GM21447 (cell line): ENCODE results near the gene C5AR2.
A peak's percentile ranks its signal among the peaks of the same experiment; 100 is the strongest.
"Not testable (repeated sequence)": the region's sequence is repeated elsewhere in the genome, so short reads cannot be mapped to it uniquely, and the experiment has no call there.

ENCODE experiments used
- ATAC-seq: cut with Tn5 transposase; IDR thresholded peaks from one replicate; pipeline ENCODE4 v1.9.1; 2021; ENCODE audit not compliant: unreplicated experiment

The C5AR2 gene

DNA sequence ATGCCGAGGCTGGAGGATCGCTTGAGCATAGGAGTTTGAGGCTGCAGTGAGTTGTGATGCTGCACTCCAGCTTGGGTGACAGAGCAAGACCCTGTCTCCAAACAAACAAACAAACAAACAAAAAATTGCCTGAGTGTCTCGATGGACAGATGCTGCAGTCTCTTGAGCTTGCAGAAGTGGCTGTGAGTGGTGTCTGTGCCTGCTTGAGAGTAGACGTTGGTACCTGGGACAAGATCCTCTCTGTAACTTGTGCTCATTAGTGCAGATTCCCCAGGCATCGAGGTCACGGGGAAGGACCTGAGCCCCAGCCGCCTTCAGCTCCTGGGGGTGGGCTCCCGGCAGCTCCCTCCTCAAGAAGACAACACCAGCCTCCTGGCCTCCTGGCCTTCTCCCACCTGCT lies 8.6 kb upstream of the C5AR2 start:
- ATAC-seq = no peak

DNA sequence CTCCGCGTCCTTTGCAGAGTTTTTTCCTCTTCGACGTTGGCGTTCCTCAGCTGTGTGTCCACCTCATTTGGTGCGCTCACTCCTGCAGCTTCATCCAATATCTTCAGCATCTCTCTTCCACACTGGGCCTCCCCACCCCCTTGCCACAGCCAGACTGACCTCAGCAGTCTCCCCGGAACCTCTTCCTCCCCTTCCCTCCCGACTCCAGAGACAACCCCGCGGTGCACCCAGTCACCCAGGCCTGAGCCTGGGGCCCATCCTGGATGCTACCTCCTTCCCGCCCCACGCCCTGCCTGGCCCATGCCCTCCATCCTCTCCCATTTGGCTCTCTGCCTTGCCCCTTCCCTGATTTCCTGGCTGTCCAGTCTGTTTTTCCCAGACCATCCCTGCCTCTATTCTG lies 8.1 kb upstream of the C5AR2 start:
- ATAC-seq = no peak

DNA sequence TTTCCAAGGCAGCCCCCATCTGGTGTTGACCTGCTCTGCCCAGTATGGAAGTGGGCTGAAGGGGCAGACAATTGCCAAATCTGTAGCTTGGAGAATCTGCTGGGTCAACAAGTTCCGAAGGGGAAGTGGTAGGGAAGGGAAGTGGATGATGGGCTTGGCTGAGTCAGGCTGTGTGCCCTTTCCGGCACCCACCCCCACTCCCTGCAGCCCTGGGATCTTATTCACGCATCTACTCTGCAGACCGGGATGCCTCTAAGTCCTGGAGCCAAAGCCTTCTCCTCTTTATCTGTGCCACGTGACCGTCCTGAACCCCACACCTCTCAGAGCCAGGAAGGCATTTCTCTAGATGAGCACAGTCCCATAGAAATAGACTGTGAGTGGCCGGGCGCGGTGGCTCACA lies 7.5 kb upstream of the C5AR2 start:
- no peak for ATAC-seq

DNA sequence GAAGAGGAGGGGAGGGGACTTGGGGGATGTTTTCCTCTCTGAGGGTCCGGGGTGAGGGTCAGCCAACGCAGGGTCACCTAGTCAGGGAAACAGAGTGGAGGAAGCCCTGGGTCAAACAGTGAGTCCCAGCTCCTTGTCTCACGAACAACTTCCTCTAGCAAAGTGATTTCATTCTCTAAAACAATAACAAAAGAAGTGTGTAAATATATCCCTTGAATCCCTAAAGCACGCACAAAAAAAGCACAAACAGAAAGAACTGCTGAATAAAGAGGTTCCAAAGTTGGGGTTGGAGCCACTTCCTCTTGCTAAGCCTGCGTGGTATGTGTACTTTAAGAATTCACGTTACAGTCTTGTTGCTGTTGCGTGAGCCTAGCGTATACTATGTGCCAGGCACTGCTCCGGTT lies 1.5 kb upstream of the C5AR2 start:
- ATAC-seq = no peak

DNA sequence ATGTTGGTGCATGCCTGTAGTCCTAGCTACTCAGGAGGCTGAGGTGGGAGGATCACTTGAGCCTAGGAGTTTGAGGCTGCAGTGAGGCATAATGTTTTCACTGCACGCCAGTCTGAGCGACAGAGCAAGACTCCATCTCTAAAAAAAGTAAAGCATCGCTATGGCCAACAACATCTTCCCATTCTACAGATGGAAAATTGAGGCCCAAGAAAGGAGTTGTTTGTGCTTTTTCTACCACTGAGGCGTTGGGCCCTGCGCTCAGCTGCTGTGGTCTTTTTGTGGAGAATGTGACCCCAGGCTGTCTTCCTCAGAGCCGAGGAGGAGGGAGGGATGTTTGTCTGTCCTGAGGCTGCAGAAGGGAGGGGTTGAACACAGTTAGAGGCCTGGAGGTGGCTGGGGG lies 485 bp upstream of the C5AR2 start:
- no peak for ATAC-seq

DNA sequence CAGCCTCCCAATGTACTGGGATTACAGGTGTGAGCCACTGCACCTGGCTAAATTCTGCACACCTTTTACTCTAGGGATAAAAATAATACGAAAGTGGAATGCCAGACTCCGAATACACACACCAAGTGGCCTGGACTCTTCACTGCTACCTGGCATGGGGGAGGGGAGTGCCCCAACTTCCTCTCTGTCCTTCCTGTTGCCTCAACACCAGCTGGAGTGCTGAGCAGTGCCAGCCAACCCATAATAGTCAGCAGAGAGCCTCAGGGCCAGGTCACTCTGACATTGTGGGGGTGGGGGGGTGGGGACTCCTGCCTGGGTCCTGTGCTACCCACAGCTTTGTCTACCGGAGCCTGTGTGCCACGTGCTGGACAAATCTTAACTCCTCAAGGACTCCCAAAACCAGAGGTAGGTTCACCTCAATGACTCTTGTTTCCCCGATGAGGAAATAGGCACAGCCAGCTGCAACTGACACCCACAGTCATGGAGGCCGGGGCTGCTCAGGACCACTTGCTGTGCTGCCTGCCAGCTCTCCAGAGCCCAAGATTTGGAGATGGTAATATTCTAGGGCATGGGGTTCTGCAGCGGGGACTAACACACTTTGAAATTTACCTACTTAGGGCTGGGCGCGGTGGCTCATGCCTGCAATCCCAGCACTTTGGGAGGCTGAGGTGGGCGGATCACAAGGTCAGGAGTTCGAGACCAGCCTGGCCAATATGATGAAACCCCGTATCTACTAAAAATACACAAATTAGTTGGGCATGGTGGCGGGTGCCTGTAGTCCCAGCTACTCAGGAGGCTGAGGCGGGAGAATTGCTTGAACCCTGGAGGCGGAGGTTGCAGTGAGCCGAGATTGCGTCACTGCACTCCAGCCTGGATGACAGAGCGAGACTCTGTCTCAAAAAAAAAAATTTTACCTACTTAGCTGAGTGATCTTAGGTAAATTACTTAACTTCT lies 5.1 kb downstream of the C5AR2 start:
- ATAC-seq = not testable (repeated sequence)

DNA sequence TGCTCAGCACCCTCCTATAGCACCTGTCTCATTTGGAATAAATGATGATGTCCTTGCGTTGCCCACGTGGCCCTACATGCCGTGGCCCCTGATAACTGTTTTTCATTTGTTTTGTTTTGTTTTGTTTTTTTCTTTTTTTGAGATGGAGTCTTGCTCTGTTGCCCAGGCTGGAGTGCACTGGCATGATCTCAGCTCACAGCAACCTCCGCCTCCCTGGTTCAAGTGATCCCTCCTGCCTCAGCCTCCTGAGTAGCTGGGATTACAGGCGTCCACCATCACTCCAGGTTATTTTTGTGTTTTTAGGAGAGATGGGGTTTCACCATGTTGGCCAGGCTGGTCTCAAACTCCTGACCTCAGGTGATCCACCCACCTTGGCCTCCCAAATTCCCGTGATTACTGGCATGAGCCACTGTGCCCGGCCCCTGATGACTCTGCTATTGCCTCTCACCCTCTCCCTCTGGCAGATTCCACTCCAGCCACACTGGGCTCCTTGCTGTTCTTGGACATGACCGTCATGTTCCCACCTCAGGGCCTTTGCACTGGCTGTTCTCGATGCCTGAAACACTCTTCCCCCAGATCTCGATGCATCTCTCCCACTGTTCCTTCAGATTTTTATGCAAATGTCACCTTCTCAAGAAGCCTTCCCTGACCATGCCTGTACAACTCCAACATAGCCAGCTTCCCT lies 7.4 kb downstream of the C5AR2 start:
- ATAC-seq = no peak

DNA sequence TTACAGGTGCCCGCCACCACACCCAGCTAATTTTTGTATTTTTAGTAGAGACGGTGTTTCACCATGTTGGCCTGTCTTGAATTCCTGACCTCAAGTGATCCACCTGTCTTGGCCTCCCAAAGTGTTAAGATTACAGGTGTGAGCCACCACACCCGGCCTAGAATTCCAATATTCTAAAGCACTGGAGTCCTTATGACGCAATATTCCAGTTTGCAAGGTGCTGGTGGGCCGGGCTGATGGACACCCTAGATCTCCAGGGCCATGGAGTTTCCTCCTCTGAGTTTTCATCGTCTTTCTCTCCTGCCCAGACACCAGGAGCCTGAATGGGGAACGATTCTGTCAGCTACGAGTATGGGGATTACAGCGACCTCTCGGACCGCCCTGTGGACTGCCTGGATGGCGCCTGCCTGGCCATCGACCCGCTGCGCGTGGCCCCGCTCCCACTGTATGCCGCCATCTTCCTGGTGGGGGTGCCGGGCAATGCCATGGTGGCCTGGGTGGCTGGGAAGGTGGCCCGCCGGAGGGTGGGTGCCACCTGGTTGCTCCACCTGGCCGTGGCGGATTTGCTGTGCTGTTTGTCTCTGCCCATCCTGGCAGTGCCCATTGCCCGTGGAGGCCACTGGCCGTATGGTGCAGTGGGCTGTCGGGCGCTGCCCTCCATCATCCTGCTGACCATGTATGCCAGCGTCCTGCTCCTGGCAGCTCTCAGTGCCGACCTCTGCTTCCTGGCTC lies 8.7 kb downstream of the C5AR2 start:
- no peak for ATAC-seq

DNA sequence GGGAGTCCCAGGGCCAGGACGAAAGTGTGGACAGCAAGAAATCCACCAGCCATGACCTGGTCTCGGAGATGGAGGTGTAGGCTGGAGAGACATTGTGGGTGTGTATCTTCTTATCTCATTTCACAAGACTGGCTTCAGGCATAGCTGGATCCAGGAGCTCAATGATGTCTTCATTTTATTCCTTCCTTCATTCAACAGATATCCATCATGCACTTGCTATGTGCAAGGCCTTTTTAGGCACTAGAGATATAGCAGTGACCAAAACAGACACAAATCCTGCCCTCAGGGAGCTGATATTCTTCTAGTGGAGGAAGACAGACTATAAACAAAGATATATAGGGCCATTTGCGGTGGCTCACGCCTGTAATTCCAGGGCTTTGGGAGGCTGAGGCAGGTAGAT lies 9.8 kb downstream of the C5AR2 start:
- no peak for ATAC-seq

DNA sequence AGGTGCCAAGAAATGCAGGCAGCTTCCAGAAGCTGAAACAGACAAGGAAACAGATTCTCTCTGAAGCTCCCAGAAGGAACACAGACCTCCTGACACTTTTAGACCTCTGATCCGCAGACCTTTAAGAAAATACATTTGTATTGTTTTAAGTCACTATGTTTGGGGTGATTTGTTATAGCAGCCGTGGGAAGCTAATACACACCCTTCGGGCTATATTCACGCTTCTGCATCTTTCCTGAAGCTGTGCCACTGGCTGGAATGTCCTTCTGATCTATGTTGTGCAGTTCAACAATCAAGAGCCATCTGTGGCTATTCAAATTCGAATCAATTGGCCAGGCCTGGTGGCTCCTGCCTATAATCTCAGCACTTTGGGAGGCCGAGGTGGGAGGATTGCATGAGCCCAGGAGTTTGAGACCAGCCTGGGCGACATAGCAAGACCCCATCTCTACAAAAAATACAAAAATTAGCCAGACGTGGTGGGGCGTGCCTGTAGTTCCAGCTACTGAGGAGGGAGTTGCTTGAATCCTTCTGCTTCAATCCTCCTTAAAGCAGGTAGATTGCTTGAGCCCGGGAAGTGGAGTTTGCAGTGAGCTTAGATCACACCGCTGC lies 11.3 kb downstream of the C5AR2 start:
- no peak for ATAC-seq

DNA sequence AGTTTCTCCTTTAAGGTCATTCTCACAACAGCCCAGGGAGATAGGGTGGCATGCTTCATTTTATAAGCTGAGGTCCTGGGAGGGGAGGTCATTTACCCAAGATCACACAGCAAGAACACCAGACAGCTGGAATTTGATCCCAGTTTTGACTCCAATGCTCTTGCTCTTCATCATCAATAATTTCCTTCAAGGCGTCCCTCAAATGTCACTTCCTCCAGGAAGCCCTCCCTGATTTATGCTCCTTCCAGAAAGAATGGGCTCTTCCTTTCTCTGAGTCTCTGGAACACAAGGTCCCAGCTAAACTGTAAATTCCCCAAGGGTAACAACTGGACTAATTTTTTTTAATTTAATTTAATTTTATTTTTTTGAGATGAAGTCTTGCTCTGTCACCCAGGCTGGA lies 12.4 kb downstream of the C5AR2 start:
- no peak for ATAC-seq

DNA sequence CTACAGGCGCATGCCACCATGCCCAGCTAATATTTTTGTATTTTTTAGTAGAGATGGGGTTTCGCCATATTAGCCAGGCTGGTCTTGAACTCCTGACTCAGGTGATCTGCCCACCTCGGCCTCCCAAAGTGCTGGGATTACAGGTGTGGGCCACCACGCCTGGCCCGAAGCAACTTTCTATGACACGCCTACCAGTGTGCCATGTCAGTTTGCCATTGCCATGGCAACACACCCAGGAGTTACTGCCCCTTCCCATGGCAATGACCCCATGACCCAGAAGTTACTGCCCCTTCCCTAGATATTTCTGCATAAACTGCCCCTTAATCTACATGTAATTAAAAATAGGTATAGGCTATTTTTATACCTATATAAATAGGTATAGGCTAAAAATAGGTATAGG lies 14.0 kb downstream of the C5AR2 start:
- not testable (repeated sequence) for ATAC-seq

DNA sequence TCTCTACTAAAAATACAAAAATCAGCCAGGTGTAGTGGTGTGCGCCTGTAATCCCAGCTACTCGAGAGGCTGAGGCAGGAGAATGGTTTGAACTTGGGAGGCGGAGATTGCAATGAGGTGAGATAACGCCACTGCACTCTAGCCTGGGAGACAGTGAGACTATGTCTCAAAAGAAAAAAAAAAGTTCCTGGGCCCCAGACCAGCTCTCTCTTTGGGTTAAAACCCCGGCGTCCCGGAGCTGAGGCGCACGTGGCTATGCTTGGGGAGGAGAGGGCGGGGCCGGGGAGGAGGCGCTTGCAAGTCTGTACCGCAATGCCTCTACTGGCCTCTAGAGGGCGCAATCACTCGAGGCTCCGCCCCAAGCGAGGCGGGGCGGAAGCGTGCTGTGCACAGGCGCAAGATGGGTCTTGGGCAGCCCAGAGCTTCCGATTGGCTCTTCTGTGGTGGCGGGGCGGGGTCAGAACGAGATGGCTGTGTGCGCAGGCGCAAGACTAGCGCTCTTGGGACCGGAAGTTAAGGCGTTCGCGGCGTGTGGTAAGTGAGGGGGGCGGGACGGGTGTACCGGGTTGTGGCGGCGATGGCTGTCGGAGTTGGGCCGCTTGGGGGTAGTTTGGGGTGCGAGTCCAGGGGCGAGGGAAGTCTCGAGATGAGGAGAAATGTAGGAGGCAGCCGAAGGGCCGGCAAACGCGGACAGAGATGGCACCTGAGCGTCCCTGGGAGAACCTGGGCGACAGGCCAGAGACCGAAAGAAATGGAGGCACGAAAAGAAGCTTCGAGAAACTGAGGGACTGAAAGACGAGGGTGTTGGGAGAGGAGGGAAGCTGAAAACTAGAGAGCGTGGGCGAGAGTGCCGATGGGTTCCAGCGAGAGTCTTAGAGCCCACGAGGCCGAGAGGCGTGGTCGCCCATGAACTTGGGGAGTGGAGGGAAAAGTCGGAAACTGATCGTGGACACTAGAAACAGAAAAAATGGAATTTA lies 17.1 kb downstream of the C5AR2 start, which contains the start of gene DHX34:
DHX34 (plus strand) TSS at position 497 of the 977 bp plus-strand sequence. CDS start 3,716 bp downstream, outside the sequence.
- ATAC-seq = peak; percentile 96

DNA sequence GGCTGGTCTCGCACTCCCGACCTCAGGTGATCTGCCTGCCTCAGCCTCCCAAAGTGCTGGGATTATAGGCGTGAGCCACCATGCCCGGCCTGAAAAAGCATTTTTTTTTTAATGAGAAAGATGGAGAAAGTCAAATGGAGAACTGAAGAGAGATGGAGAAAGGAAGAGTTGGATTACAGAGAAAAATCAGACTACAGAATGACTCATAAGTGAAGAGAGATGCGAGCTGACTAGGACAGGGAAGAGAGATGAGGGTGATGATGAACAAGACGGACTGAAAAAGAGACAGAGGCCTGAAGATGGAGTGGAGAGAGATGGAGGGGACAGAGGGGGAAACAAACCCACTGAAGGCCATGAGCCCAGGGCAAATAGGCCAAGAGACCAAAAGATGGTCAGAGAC lies 18.7 kb downstream of the C5AR2 start:
- ATAC-seq = no peak

DNA sequence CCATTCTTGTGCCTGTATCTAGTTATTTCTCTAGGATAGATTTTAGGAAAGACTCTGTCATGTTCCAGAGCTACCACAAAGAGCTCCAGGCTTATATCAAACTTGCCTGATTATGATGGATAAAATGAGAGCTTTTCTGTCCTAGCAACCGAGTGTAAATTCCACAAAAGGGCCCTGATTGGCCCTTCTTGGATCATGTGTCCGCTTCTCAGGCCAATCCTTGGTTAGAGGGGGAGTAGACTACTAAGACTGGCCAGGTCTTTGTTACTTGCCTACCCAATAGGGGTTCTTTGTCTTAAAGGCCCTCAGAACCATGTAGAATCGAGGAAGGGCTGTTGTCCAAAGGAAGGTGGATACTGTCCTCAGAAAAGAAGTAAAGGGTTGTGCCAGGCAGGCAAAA lies 19.6 kb downstream of the C5AR2 start:
- no peak for ATAC-seq

DNA sequence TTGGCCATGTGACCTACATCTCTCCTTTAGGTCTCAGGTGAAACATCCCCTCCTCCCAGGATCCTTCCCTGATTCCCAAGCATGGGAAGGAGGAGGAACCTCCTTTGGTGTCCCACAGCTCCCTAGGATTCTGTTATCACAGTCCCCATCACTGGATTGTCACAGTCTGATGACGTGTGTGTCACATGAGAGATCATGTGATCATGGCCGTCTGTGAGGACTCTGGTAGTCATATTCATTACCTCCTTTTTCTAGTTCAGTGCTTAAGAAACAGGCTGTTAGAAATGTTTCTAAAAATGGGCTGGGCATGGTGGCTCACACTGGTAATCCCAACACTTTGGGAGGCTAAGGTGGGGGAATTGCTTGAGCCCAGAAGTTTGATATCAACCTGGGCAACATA lies 20.1 kb downstream of the C5AR2 start:
- ATAC-seq = no peak

DNA sequence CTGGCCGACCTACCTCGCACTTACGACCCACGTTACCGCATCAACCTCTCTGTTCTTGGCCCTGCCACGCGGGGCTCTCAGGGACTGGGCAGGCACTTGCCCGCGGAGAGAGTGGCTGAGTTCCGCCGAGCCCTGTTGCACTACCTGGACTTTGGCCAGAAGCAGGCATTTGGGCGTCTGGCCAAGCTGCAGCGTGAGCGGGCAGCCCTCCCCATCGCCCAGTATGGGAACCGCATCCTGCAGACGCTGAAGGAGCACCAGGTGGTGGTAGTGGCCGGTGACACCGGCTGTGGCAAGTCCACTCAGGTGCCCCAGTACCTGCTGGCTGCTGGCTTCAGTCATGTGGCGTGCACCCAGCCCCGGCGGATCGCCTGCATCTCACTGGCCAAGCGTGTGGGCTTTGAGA lies 21.3 kb downstream of the C5AR2 start:
- ATAC-seq = no peak

DNA sequence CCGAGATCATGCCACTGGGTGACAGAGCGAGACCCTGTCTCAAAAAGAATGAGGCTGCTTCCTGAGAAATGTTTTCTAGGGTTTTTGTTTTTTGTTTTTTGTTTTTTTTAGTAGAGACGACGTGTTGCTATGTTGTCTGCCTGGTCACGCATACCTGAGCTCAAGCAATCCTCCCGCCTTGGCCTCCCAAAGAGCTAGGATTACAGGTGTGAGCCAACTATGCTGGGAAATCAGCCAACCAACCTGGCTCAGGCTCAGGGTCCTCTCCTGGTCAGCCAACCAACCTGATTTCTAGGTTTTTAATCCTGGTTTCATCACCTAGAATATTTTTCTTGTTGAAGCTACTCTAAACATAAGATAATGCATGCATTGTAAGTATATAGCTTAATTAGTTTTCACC lies 24.9 kb downstream of the C5AR2 start:
- ATAC-seq = no peak

DNA sequence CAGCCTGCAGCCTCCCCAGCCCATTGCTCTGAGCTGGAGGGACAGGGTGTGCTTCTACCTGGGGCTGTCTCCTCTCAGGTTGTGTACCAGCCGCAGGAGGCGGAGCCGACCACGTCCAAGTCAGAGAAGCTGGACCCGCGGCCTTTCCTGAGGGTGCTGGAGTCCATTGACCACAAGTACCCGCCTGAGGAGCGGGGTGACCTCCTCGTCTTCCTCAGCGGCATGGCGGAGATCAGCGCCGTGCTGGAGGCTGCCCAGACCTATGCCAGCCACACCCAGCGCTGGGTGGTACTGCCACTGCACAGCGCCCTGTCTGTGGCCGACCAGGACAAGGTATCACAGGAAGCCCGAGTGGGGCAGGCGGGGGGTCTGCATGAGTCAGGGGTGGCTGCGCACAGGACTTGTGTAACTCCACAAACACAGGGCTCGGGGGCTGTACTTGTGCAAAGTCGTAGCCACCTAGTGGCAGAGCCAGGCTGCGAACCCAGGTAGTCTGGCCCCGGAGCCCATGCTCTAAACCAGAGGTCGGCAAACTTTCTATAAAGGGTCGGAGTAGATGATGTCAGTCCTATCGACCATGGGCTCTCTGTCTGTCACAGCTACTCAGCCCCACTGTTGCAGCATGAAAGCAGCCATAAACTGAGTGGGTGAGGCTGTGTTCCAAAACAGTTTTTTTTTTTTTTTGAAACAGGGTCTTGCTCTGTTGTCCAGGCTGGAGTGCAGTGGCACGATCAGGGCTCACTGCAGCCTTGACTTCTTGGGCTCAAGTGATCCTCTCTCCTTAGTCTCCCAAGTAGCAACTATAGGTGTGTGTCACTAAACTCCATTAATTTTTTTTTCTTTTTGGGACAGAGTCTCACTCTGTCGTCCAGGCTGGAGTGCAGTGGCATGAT lies 26.1 kb downstream of the C5AR2 start:
- ATAC-seq = no peak
